ENCODE data around the gene PTPDC1.
"Not testable (repeated sequence)": the region's sequence is repeated elsewhere in the genome, so short reads cannot be mapped to it uniquely, and the experiment has no call there.

DNA sequence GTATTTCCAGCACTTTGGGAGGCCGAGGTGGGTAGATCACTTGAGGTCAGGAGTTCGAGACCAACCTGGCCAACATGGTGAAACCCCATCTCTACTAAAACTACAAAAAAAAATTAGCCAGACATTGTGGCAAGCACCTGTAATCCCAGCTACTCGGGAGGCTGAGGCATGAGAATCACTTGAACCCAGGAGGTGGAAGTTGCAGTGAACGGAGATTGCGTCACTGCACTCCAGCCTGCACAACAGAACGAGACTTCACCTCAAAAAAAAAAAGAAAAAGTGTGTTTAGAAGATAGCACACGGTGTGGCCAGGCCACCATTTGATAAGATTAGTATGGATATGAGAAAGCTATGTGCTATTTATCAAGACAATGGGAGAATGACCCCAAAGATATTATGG is 35.8 kb downstream of the PTPDC1 start:
- TF ChIP-seq, protein P1, sequence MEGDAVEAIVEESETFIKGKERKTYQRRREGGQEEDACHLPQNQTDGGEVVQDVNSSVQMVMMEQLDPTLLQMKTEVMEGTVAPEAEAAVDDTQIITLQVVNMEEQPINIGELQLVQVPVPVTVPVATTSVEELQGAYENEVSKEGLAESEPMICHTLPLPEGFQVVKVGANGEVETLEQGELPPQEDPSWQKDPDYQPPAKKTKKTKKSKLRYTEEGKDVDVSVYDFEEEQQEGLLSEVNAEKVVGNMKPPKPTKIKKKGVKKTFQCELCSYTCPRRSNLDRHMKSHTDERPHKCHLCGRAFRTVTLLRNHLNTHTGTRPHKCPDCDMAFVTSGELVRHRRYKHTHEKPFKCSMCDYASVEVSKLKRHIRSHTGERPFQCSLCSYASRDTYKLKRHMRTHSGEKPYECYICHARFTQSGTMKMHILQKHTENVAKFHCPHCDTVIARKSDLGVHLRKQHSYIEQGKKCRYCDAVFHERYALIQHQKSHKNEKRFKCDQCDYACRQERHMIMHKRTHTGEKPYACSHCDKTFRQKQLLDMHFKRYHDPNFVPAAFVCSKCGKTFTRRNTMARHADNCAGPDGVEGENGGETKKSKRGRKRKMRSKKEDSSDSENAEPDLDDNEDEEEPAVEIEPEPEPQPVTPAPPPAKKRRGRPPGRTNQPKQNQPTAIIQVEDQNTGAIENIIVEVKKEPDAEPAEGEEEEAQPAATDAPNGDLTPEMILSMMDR (IDR thresholded peaks at IDR 0.05), result not testable (repeated sequence)
- not testable (repeated sequence) for TF ChIP-seq POLR2AphosphoS5 (IDR thresholded peaks at IDR 0.05)
